Colonic mucosa (tissue), 4 donors: ENCODE results near the gene RADIL. TPM values are rescaled to one million over a fixed set of nuclear protein-coding genes. Genes with fewer than 3 reads are reported as not detected.

Experiments
- DNase-seq: peaks from one replicate; pipeline ENCODE4 v3.0.0-alpha.2; 2020
- H3K27ac ChIP-seq: fragments of 200-600 bp; one replicate; pipeline ENCODE4 v1.8.0; 2021
- H3K27me3 ChIP-seq: fragments of 200-600 bp; one replicate; pipeline ENCODE4 v1.8.0; 2021
- H3K36me3 ChIP-seq: fragments of 200-600 bp; one replicate; pipeline ENCODE4 v1.8.0; 2021
- H3K4me1 ChIP-seq: fragments of 200-600 bp; one replicate; pipeline ENCODE4 v1.8.0; 2021; ENCODE audit warnings: mild to moderate bottlenecking
- H3K4me3 ChIP-seq: fragments of 200-600 bp; one replicate; pipeline ENCODE4 v1.8.0; 2021
- H3K9ac ChIP-seq, 2 donors: one replicate each; pipeline ENCODE4 v1.7.0; 2013; ENCODE audit warnings: control low read depth in 2 of 2, low read depth in 2 of 2, low read length in 2 of 2
- H3K9me3 ChIP-seq: fragments of 200-600 bp; one replicate; pipeline ENCODE4 v1.8.0; 2021
- intact Hi-C: fragments of 100-400 bp; cut with DNase I; formaldehyde crosslinking; loops from one replicate; pipeline ENCODE4 v1.14.1; 2022
- total RNA-seq, 2 donors: library from RNA; stranded (reverse); fragmentation: NEBNext Ultra II Directional in 1 of 2; extraction: Animal tissue kit (Norgen Biotek cat#: 25700) in 1 of 2; gene quantifications; one replicate each; pipeline ENCODE4 v1.2.1, GENCODE V29; 2021
- TF ChIP-seq, protein P1 (sequence below): fragments of 200-600 bp; IDR thresholded peaks from one replicate; pipeline ENCODE4 v1.8.0; 2022; ENCODE audit warnings: antibody characterized with exemption, mild to moderate bottlenecking
- donor health status: healthy.
- donor health status: DM: no; HTN: no; CAD: no.
- donor health status: DM: no; HTN: no; CAD: no.

RADIL gene
- total RNA-seq, 2 donors from 2014 or later = 0.54 to 1.9 TPM

DNA sequence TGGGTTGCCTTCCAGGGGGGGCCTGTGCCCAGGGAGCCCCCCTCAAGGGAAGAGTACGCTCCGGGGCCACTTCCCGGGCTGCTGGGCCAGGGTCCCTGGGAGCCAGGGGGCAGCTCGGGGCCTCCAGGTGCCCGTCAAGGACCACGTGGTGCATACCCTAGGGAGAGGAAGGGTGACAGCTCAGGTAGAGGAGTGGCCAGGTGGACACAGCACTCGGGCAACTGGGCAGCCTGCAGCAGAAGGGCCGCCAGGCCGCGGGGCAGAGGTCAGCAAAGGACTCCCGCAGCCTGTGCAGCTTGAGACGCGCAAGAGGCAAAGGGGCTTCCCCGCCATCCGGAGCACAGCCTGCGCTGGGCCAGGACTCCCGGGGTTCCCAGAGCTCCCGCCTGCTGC is 81.7 kb downstream of the RADIL start:
- no peak for DNase-seq
- Histone ChIP-seq H3K27ac (no peak overlapping the region), H3K27me3 (no peaks in the 10 kb centered on the region), H3K9me3 (no peaks in the 10 kb centered on the region), H3K9ac (no peak overlapping the region), H3K36me3 (no peaks in the 10 kb centered on the region), H3K4me3 (no peak overlapping the region), H3K4me1 (no peaks in the 10 kb centered on the region)
- intact Hi-C loops = no loop called here
- TF ChIP-seq, protein P1, sequence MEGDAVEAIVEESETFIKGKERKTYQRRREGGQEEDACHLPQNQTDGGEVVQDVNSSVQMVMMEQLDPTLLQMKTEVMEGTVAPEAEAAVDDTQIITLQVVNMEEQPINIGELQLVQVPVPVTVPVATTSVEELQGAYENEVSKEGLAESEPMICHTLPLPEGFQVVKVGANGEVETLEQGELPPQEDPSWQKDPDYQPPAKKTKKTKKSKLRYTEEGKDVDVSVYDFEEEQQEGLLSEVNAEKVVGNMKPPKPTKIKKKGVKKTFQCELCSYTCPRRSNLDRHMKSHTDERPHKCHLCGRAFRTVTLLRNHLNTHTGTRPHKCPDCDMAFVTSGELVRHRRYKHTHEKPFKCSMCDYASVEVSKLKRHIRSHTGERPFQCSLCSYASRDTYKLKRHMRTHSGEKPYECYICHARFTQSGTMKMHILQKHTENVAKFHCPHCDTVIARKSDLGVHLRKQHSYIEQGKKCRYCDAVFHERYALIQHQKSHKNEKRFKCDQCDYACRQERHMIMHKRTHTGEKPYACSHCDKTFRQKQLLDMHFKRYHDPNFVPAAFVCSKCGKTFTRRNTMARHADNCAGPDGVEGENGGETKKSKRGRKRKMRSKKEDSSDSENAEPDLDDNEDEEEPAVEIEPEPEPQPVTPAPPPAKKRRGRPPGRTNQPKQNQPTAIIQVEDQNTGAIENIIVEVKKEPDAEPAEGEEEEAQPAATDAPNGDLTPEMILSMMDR = no peak

DNA sequence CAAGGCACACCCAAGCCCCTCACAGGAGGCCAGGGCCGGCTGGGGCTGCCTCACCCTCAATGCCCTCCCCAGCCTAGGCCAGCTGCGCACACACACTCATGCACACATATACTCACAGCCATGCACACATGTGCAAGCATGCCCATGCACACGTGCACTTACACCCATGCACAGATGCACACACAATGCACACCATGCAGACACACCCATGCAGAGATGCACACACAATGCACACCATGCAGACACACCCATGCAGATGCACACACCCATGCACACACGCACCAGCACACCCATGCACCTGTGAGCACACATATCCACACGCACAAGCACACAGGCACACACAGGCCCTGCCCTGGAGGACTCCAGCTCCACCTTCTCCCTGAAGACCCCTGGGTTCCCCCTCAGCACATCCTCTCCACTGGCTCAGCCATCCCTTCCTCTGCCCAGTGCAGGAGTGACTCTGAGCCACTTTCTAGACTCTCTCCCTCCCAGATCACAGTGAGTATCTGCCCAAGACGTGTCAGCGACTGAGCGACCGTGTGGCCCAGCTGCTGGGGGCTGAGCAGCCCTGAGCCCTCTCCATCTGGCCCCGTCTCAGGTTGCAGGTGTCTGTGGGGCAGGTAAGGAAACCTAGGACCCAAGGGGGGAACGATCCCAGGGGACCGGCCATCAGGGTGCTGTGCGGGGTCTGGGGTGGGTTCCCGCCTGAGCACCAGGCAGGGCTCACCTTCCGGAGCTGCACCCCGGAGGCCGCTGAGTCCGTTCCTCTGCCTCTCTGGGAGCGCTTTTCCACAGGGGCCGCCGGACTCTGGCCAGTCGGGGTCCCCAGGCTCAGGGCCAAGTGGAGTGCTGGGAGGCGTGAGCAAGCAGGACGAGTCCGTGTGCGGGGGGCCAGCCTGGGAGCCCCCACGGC is 82.3 kb downstream of the RADIL start:
- no peaks in the 10 kb centered on the region for H3K36me3 ChIP-seq
- DNase-seq = no peak
- no peak overlapping the region for H3K27ac ChIP-seq
- TF ChIP-seq, protein P1 = no peak
- no peak overlapping the region for H3K4me3 ChIP-seq
- no peaks in the 10 kb centered on the region for H3K4me1 ChIP-seq
- H3K9ac ChIP-seq = no peak overlapping the region
- intact Hi-C loops = no loop called here
- H3K9me3 ChIP-seq = no peaks in the 10 kb centered on the region
- H3K27me3 ChIP-seq = no peaks in the 10 kb centered on the region

DNA sequence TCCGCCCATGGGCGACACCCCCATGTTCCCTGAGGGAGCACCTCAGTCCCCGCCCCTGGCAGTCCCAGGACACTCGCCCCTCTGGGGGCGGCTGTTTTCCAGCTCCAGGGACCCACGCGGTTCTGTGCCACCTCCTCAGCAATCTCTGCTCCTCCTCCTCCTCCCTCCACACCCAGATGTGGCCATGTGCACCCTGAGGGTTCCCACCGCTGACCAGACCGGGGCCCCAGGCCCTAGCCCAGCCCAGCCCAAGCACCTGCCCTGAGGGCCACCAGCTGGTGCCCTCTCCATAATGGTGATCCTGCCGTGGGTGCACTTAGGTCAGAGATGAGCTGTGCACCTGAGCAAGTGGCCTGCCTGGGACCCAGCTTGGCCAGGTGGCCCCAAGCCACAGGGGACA is 83.0 kb downstream of the RADIL start:
- no peak overlapping the region for H3K4me3 ChIP-seq

GRCh38 chr7:4799508-4800268 is 83.8 kb downstream of the RADIL start:
- intact Hi-C loops = loop anchor here (2.0 to 10.0 kb wide), 2 partner anchors 85 to 285 kb away; partner anchors contain the start of gene RADIL
- Histone ChIP-seq H3K4me1 (no peaks in the 10 kb centered on the region), H3K27me3 (no peaks in the 10 kb centered on the region), H3K9ac (no peak overlapping the region), H3K4me3 (no peak overlapping the region), H3K36me3 (no peaks in the 10 kb centered on the region), H3K9me3 (no peaks in the 10 kb centered on the region), H3K27ac (no peak overlapping the region)
- no peak for DNase-seq
- TF ChIP-seq, protein P1 = no peak

More for the DNA sequence above, 83.0 kb downstream of the RADIL start:
- Histone ChIP-seq H3K9me3 (no peaks in the 10 kb centered on the region), H3K27ac (no peak overlapping the region), H3K4me1 (no peaks in the 10 kb centered on the region), H3K27me3 (no peaks in the 10 kb centered on the region), H3K9ac (no peak overlapping the region), H3K36me3 (no peaks in the 10 kb centered on the region)
- no peak for DNase-seq
- TF ChIP-seq, protein P1 = no peak
- intact Hi-C loops = no loop called here

GRCh38 chr7:4798706-4799235 is 84.7 kb downstream of the RADIL start:
- H3K36me3 ChIP-seq = no peaks in the 10 kb centered on the region

More at GRCh38 chr7:4798706-4799235, 84.7 kb downstream of the RADIL start:
- Histone ChIP-seq H3K9ac (no peak overlapping the region), H3K9me3 (no peaks in the 10 kb centered on the region), H3K27me3 (no peaks in the 10 kb centered on the region), H3K4me3 (no peak overlapping the region), H3K27ac (no peak overlapping the region), H3K4me1 (no peaks in the 10 kb centered on the region)
- DNase-seq = no peak
- TF ChIP-seq, protein P1 = no peak
- intact Hi-C loops = loop anchor here (2.0 to 10.0 kb wide), 2 partner anchors 86 to 286 kb away; partner anchors contain the start of gene RADIL
